Measurements from ENCODE around the gene TMPRSS3.

TMPRSS3 gene

DNA sequence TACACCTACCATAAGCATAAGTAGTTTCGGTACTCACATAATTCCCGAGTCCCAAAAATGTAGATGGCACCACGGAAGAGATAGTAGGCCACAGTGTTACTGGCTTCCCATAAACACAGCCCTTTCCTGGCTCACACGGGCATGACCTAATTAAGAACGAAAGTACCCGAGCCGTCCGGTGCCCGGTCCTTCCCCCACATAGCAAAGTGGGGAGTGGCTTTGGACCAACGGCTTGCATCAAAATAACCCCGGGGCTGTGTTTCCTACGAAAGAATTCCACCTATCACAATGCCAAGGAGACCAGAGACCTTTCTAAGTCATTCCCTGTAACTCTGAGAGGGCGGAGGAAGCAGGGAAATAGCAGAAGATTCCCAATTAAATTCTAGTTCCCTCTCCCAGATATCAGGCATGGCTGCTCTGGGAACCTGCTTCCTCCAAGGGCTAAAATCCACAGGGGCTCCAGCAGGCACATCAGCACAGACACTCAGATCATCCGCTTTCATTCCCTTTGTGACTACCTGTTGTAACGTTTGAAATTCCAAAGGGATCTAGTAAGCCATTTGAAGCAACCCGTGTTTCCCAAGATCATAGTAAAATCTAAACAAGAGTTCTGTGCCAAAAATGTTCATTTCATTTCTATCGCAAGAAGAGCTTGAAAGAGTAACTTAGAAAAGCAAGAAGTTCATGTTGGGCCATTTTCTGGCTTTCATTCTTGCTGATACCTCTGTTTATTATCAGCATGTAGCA lies at the start of gene TMPRSS3:
TSS of gene TMPRSS3 (minus strand) at position 148 of the 747 bp plus-strand sequence. CDS start 635 bp downstream, outside the sequence.
- DNase-seq = peak; percentile 79

DNA sequence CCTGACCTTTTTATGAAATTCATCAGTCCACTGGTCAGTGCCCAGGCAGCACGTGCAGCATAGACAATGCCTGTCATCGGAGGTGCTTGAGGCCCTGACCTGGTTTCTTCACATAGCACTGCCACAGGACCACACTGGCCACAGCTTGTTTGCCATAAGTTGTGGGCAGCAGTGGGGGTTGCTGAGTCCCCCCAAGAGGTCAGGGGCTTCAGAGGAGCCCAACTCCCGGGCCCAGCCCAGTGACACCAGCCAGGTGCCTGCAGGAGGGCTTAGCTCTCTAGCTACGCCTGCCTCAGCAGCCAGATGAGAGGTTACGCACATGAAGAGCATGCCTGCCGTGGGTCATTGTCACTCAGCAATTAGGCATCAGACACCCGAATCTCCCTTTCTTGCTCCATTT lies 49.5 kb upstream of the TMPRSS3 start:
- no peak for DNase-seq

GRCh38 chr21:42444745-42445059 lies 48.9 kb upstream of the TMPRSS3 start:
- no peak for DNase-seq

DNA sequence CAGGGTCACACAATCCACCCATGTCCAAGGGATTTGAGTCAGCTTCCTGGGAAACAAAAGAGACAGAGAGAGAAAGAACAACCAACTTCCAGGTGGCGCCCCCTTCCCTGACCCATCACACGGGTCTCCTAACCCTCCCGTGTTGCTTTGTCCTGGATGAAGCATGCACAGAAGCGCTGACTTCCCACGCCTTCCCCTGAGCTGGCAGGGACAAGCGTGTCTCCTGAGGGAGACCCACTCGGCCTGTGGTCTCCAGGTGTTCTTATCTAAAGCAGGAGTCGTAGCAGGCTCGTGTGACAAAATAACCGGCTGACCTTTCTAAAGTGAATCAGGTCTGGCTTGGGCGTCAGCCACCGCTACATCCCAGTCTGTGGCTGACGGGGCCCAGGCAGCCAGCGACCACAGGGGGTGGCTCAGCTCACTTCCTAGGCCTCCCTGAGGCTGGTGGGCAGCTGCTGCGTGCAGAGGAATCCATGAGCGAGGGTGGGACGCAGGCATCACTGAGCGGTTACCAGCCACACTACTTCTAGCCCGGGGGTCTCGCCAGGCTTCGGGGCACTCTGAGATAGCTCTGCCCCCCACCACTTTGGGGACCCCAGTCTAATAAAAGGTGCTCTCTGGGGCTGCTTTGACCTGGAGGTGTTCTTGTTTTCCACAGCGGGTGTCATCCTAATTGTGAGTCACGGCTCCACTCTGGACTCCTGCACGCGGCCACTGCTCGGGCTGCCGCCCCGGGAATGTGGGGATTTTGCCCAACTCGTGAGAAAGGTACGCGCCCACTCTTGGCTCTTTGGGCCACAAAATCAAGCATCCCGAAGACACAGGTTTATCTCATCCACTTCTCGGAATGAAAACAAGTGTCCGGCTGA lies 48.3 kb upstream of the TMPRSS3 start:
- no peak for DNase-seq

DNA sequence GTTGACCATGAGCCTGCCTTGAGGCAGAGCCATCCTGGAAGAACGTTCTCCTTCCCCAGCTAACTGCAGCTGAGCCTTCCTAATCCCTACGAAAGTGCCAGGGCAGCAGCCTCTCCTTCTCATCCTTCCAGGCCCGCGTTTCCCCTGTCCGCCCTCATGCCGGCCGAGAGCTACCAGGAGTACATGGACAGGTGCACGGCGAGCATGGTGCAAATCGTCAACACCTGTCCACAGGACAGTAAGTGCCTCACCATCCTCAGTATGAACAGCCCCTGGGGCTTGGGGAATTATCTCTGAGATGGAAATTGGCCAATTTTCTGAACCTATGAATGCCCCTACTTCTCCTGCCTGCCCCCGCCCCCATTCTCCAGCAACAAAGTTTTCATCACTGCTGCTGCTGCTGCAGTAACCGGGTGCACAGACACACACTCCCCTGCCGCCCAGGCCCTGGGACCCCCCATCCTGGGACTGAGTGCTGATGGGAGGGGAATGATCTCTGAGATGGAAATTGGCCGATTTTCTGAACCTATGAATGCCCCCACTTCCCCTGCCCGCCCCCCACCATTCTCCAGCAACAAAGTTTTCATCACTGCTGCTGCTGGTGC lies 47.4 kb upstream of the TMPRSS3 start:
- DNase-seq = no peak

- DNase-seq = no peak
Measured at GRCh38 chr21:42441963-42442362, 46.1 kb upstream of the TMPRSS3 start.

DNA sequence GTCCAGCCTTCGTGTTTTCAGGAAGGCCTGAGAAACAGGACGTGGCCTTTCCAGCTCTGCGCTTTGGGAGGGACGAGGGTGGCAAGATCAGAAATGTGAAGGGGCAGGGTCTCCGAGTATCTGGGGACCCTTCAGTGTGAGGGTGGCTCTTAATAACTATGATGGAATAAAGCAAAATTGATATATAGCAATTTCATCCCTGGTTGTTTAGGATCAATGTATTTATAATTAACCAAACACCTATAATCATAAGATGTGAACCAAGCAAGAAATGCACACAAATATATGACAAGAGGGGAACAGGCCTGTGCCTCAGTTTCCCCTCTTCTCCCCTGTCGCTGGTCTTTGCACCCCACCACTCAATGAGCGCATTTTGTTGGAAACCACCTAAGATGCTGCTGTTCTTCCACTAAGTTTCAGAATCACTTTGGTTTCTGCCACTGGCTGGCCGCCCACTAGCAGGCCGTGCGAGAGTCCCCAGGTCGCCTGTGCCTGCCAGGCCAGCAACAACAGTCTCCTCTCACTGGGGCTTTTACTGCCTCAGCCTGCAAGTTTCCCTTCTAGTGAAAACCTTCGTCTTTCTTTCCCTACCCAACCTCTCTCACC lies 44.4 kb upstream of the TMPRSS3 start:
- DNase-seq = no peak

GRCh38 chr21:42439284-42440186 lies 43.7 kb upstream of the TMPRSS3 start:
- no peak for DNase-seq

DNA sequence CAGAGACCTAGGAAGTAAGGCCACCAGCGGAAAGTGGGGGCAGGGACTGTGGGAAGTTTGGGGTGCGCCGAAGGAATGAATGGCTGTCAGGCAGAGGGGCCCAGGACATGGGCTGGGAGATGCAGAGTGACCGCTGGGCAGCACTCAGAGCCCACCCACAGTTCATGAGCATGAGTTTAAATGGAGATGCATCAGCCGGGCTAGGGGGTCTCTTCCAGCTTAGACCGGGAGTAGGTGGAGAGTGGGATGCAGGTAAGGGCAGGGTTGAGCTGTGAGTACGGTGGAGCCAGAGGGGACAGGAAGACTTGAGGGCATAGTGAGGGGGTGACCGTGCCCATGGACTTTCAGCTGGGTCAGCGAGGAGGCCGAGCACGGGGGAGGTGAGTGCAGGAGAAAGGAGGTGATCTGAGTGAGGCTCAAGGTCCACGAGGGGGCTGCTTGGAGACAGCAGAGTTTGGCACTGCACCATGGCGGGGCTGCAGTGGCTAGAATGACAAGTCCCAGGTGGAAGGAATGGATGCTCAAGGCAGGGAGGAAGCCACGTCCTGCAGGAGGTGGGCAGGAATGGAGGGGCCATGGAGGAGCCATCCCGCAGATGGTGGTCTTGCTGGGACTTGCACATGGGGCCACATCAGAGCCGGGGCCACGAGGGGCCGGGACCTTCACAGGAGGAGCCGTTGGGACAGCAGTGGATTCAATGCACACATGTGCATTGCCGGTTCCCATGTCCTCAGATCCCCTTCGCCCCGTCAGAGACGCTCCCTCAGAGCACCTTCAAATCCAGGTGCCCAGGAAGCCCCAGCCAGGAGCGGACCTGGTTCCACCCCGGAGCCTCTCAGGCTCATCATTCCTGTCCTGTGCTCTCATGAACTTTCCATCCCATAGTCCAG lies 42.7 kb upstream of the TMPRSS3 start:
- no peak for DNase-seq

DNA sequence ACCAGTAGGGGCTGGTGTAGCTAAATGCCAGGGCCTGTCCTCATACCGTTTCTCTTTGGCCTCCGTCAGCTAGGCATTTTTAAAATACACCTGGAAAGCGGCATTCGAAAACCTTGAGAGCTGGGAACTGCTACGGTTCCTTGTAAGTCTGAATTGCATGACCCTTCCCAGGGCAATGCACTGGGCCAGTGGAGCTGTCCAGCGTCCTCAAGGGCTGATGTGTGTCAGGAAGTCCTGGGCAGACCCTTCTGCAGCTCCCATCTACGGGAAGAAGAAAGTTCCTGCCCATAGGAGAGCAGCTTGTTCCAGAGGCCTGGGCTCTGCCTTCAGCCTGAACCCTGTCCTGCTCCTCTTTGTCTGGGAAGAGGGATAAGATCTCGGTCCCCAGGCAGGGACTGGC lies 41.9 kb upstream of the TMPRSS3 start:
- DNase-seq = peak; percentile 7

- DNase-seq = no peak
Measured at GRCh38 chr21:42436914-42437313, 41.1 kb upstream of the TMPRSS3 start.

GRCh38 chr21:42435833-42436232 lies 40.0 kb upstream of the TMPRSS3 start:
- no peak for DNase-seq

DNA sequence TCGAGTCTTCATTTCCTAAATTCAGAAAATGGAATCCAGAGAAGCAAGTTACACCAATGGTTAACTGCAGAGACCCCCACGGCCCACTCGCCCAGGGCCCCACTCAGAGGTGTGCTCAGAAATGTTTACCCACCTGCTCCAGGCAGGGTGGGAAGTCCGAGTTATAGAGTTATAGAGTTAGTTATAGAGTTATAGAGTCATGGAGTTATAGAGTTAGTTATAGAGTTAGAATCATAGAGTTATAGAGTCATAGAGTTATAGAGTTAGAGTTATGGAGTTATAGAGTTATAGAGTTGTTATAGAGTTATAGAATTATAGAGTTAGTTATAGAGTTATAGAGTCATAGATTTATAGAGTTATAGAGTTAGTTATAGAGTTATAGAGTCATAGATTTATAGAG lies 39.5 kb upstream of the TMPRSS3 start:
- no peak for DNase-seq

GRCh38 chr21:42434884-42435283 lies 39.0 kb upstream of the TMPRSS3 start:
- DNase-seq = no peak

- DNase-seq = peak; percentile 82
Measured at GRCh38 chr21:42433946-42434551, 38.2 kb upstream of the TMPRSS3 start.

- no peak for DNase-seq
Measured at GRCh38 chr21:42432695-42433094, 36.8 kb upstream of the TMPRSS3 start.

DNA sequence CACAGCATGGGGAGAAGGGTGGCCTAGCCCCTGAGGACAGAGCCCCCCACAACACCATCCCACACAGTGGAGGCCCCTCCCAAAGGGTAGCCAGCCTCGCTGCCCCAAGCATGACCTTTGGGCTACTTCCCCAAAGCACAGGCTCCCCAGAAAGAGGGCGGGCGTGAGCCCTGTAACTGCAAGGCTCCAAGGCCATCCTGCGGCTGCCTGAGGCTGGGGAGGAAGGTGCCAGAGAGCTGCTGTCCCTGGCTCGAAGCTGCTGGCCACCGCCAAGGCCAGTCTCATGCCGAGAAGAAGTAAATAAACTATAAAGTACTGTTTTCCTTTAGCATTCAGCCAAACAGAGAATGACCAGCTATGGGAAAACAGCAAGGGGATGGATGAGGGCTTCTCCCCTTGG lies 35.3 kb upstream of the TMPRSS3 start:
- DNase-seq = no peak

DNA sequence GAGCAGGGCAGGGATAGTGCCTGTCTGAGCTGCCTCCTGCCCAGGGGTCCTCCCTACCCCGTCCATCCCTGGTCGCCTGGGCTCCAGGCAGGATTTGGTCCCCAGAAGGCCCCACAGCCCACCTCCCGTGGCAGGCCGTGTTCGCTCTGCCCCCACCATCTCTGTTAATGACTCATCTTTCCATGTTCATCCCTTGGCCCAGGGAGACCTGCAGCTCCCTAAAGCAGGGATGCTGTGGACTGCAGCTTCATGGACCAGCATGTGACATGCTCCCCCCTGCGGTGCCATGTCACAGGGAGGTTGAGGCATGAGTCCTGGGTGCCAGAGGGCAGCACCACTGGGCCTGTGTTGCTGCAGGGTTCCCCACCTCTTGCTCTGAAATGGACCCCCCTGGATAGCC lies 34.7 kb upstream of the TMPRSS3 start:
- no peak for DNase-seq

- no peak for DNase-seq
Measured at GRCh38 chr21:42429856-42430255, 34.0 kb upstream of the TMPRSS3 start.

DNA sequence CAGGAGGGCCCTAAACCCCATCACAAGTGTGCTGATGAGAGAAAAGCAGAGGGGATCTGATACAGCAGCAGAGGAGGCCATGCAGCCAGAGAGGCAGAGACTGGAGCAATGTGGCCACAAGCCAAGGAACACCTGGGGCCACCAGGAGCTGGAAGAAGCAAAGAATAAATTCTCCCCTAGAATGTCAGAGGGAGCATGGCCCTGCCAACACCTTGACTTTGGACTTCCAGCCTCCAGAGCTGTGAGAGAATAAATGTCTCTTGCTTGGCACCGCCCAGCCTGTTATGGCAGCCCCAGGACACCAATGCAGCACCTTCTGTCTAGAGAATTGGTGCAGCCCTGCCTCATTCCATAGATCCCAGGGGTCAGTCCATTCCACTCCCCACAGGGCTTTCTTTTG lies 33.2 kb upstream of the TMPRSS3 start:
- DNase-seq = no peak

Data from NCI-H226 (cell line).